HepG2 (cell line): Measurements from ENCODE around the gene RABGAP1. TPM values are rescaled to one million over a fixed set of nuclear protein-coding genes. Genes with fewer than 3 reads are reported as not detected.

Experiments used
- ATAC-seq: fragments of 200-7000 bp; cut with Tn5 transposase; 3 replicates; pipeline ENCODE4 v1.9.1; 2020; ENCODE audit warnings: mild to moderate bottlenecking, moderate library complexity
- BruUV-seq: library from RNA; stranded (reverse); fragments of 400-500 nt; replicated peaks from 2 replicates; lab custom pipeline; 2021; lab: Mats Ljungman, UMichigan
- CTCF ChIA-PET: fragments of 300-600 bp; formaldehyde crosslinking; extraction: SDS; loops from one replicate; lab custom pipeline; 2021; ENCODE audit warnings: low total read pairs, inconsistent platforms, low intra/inter-chr PET ratio; lab: Yijun Ruan, JAX
- POLR2A ChIA-PET: fragments of 350-600 bp; sonication (Branson Sonifier 250); formaldehyde crosslinking; loops from one replicate; lab custom pipeline; 2020; ENCODE audit warnings: antibody characterized with exemption, inconsistent platforms; lab: Yijun Ruan, JAX
- DNase-seq: peaks from one replicate; pipeline ENCODE4 v3.0.0-alpha.2; 2015; ENCODE audit warnings: low spot score
- FAIRE-seq: peaks from 3 replicates; lab custom pipeline; 2011; peaks lifted over from hg19 to GRCh38; lab: Jason Lieb, UNC
- H2AFZ ChIP-seq: one replicate; pipeline ENCODE4 v1.6.1; 2011; ENCODE audit warnings: low read length, inconsistent platforms
- H3K27ac ChIP-seq: fragments of 300-600 bp; 3 replicates; pipeline ENCODE4 v1.8.0; 2011; ENCODE audit warnings: mixed run types, mild to moderate bottlenecking, mixed read lengths, low read length, inconsistent platforms; ENCODE audit not compliant: insufficient read depth; ENCODE audit errors: extremely low read length
- H3K27me3 ChIP-seq, 2 experiments: fragments of 200-600 bp in 1 of 2; 2 replicates in 1 of 2; 3 replicates in 1 of 2; pipeline versions ENCODE4 v1.6.0 to v1.8.0; 2011; ENCODE audit warnings: low read length in 2 of 2, mild to moderate bottlenecking in 2 of 2, moderate library complexity in 2 of 2, inconsistent platforms in 1 of 2; ENCODE audit not compliant: insufficient read depth in 2 of 2, control insufficient read depth in 1 of 2
- H3K36me3 ChIP-seq, 2 experiments: fragments of 200-600 bp in 1 of 2; replicated peaks in 1 of 2; 2 replicates in 1 of 2; 3 replicates in 1 of 2; pipeline versions ENCODE4 v1.5.1 to v1.8.0; 2011; ENCODE audit warnings: low read length in 2 of 2, inconsistent platforms in 1 of 2; ENCODE audit not compliant: insufficient read depth in 2 of 2, control insufficient read depth in 1 of 2
- H3K4me1 ChIP-seq: 2 replicates; pipeline ENCODE4 v1.5.1; 2012; ENCODE audit warnings: low read length, inconsistent platforms; ENCODE audit not compliant: insufficient read depth
- H3K4me2 ChIP-seq: 2 replicates; pipeline ENCODE4 v1.6.0; 2011; ENCODE audit warnings: low read depth, low read length, inconsistent platforms
- H3K4me3 ChIP-seq, 3 experiments: fragments of 200-600 bp in 1 of 3; sonication (generic), shearing (Covaris generic) in 1 of 3; replicated peaks in 1 of 3; 2 replicates each; pipeline ENCODE4 v1.5.1; 2011 to 2016; ENCODE audit warnings: low read length in 3 of 3, inconsistent platforms in 2 of 3, low read depth in 2 of 3, mild to moderate bottlenecking in 2 of 3, control low read depth in 1 of 3, mixed read lengths in 1 of 3; ENCODE audit not compliant: insufficient read depth in 1 of 3
- H3K79me2 ChIP-seq: one replicate; pipeline ENCODE4 v1.6.1; 2011; ENCODE audit warnings: low read length, inconsistent platforms; ENCODE audit not compliant: insufficient read depth
- H3K9ac ChIP-seq: 2 replicates; pipeline ENCODE4 v1.6.0; 2011; ENCODE audit warnings: mild to moderate bottlenecking, low read depth, low read length, inconsistent platforms; ENCODE audit not compliant: insufficient read depth
- H3K9me3 ChIP-seq: 2 replicates; pipeline ENCODE4 v1.5.1; 2012; ENCODE audit warnings: mild to moderate bottlenecking, low read length
- H4K20me1 ChIP-seq: 2 replicates; pipeline ENCODE4 v1.6.0; 2011; ENCODE audit warnings: inconsistent platforms, mild to moderate bottlenecking, low read length, moderate library complexity; ENCODE audit not compliant: insufficient read depth
- HHEX ChIP-seq: IDR thresholded peaks from 2 replicates; pipeline ENCODE4 v1.6.1; 2016; ENCODE audit warnings: control low read depth
- KMT2A ChIP-seq: sonication (generic); formaldehyde crosslinking; IDR thresholded peaks from 2 replicates; pipeline ENCODE4 v1.4.0; 2020; ENCODE audit warnings: missing genetic modification reagents
- MNT ChIP-seq: fragments of 450-650 bp; IDR thresholded peaks from 2 replicates; pipeline ENCODE4 v1.6.1; 2016
- YEATS4 ChIP-seq: sonication (generic); formaldehyde crosslinking; IDR thresholded peaks from 2 replicates; pipeline ENCODE4 v1.4.0; 2020; ENCODE audit warnings: missing genetic modification reagents, borderline replicate concordance
- ZFX ChIP-seq: sonication (generic); formaldehyde crosslinking; IDR thresholded peaks from 2 replicates; pipeline ENCODE4 v1.4.0; 2020; ENCODE audit warnings: mild to moderate bottlenecking, low read depth, missing genetic modification reagents, moderate library complexity
- ZNF101 ChIP-seq: sonication (generic); formaldehyde crosslinking; IDR thresholded peaks from 2 replicates; pipeline ENCODE4 v1.4.0; 2020; ENCODE audit warnings: mild to moderate bottlenecking, low read depth, missing genetic modification reagents, borderline replicate concordance
- ZNF354B ChIP-seq: sonication (generic); formaldehyde crosslinking; IDR thresholded peaks from 2 replicates; pipeline ENCODE4 v1.8.0; 2022; ENCODE audit warnings: mild to moderate bottlenecking, missing genetic modification reagents
- ZNF646 ChIP-seq: sonication (generic); formaldehyde crosslinking; IDR thresholded peaks from 2 replicates; pipeline ENCODE4 v1.9.0; 2021; ENCODE audit warnings: mild to moderate bottlenecking, missing genetic modification reagents
- ZNF768 ChIP-seq: sonication (generic); formaldehyde crosslinking; IDR thresholded peaks from 2 replicates; pipeline ENCODE4 v1.4.0; 2020; ENCODE audit warnings: missing genetic modification reagents
- WGBS: methylation state at CpG from one replicate; pipeline ENCODE4 v1.1.6; 2017; ENCODE audit warnings: low lambda C conversion rate; 5-methylcytosine and 5-hydroxymethylcytosine counted together
- in situ Hi-C: cut with HindIII; loops from 2 replicates; pipeline ENCODE4 v1.10.0; 2017; ENCODE audit warnings: low pct_unique_long_range_greater_than_20kb; ENCODE audit not compliant: extremely low pct_ligation_motif_present
- intact Hi-C: fragments of 100-400 bp; cut with micrococcal nuclease; formaldehyde crosslinking; loops from one replicate; pipeline ENCODE4 v1.10.0; 2022; ENCODE audit not compliant: unreplicated experiment
- polyA plus RNA-seq, 8 experiments: library from polyadenylated mRNA; depleted of rRNA in 3 of 8; stranded (reverse) in 7 of 8; unstranded in 1 of 8; fragments of >200 nt; fragmentation: Illumina TruSeq in 4 of 8; extraction: Trizol in 4 of 8; gene quantifications; 2 replicates each; pipeline versions ENCODE4 v1.2.1 to v1.2.3, GENCODE V29; 2011 to 2016; ENCODE audit warnings: low read depth in 4 of 8, missing spikeins in 1 of 8, mixed read lengths in 1 of 8; ENCODE audit not compliant: insufficient read depth in 1 of 8
- total RNA-seq, 5 experiments: library from RNA; depleted of rRNA; stranded (reverse); fragments of >200 nt; fragmentation: Illumina TruSeq; extraction: Trizol; gene quantifications; 2 replicates each; pipeline ENCODE4 v1.2.3, GENCODE V29; 2016; ENCODE audit warnings: low read depth in 1 of 5

Gene RABGAP1
- total and polyA plus RNA-seq, 2 of the 13 experiments (the other 11 are each of a cell fraction or from before 2014, with no cell fraction given) = 19.1 to 19.3 TPM

GRCh38 chr9:123098096-123098459, 157.3 kb downstream of the RABGAP1 start:
- H3K27ac ChIP-seq = no peak overlapping the region

More at GRCh38 chr9:123098096-123098459, 157.3 kb downstream of the RABGAP1 start:
- in situ Hi-C loops = no loop called here
- POLR2A ChIA-PET = no interaction called here
- Histone ChIP-seq H3K79me2 (no peaks in the 10 kb centered on the region), H3K4me3 (no peak overlapping the region), H3K27me3 (no peaks in the 10 kb centered on the region), H3K9me3 (no peaks in the 10 kb centered on the region), H2AFZ (no peak overlapping the region), H4K20me1 (no peaks in the 10 kb centered on the region), H3K4me2 (no peak overlapping the region), H3K36me3 (peaks cover 13 to 47% of the 10 kb centered on the region in 2 experiments), H3K9ac (no peak overlapping the region), H3K4me1 (peaks cover 51% of the 10 kb centered on the region)
- no peak for FAIRE-seq
- TF ChIP-seq ZNF354B (CRISPR knock-in tag) (no peak), KMT2A (CRISPR knock-in tag) (no peak), YEATS4 (CRISPR knock-in tag) (no peak), ZFX (no peak), ZNF101 (CRISPR knock-in tag) (no peak), ZNF768 (CRISPR knock-in tag) (no peak), HHEX (no peak), ZNF646 (no peak), MNT (no peak)
- no peak for ATAC-seq
- DNase-seq = no peak
- WGBS = 100% methylated on average over 1 of the region's 4 CpGs
- no TSS peak for BruUV-seq
- CTCF ChIA-PET = no interaction called here
- intact Hi-C loops = no loop called here
